Measurements from ENCODE around the gene FAM110A. TPM values are rescaled to one million over a fixed set of nuclear protein-coding genes. Genes with fewer than 3 reads are reported as not detected.
"Not testable (repeated sequence)": the region's sequence is repeated elsewhere in the genome, so short reads cannot be mapped to it uniquely, and the experiment has no call there.

Gene FAM110A
- total RNA-seq: 4.2 and 5.2 TPM in 2 replicates

DNA sequence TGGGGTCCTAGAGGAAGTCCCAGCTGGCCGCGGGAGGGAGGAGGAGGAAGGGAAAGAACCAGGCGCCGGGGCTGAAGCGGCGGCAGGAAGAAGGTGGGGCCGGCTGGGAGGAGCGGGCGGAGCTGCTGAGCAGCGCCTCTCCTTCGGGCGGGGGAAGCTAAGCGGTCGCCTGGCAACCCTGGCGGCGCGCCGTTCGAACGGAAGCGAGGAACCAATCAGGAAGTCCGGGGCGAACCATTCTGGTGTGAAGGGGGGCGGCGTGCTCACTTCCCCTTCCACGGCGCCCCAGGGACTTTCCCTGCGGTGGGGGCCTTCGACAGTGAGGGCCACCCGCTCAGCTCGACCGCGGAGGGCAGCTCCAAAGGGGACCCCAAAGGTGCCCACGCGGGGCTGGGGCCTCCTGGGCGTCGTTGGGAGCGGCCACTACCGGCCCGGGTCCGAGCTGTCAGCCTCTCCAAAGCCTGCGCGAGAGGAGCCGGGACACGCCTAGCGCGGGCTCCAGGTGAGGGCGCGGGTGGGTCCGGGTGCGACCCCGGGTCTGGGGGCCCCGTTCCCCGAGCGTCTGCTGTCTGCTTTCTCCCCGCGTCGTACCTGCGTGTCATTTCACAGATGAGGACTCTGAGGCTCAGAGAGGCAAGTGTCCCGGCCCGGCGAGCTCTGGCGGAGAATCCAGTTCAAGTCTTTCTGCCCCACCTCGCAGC, at the start of gene FAM110A:
TSS of gene FAM110A (plus strand) at position 266 of the 701 bp plus-strand sequence. CDS start 11,090 bp downstream, outside the sequence.
- peak within 1 kb of the TSS; percentile 91 for H3K4me3 ChIP-seq (ENCODE audit: low read depth, low read length)
- TF ChIP-seq, protein P1, sequence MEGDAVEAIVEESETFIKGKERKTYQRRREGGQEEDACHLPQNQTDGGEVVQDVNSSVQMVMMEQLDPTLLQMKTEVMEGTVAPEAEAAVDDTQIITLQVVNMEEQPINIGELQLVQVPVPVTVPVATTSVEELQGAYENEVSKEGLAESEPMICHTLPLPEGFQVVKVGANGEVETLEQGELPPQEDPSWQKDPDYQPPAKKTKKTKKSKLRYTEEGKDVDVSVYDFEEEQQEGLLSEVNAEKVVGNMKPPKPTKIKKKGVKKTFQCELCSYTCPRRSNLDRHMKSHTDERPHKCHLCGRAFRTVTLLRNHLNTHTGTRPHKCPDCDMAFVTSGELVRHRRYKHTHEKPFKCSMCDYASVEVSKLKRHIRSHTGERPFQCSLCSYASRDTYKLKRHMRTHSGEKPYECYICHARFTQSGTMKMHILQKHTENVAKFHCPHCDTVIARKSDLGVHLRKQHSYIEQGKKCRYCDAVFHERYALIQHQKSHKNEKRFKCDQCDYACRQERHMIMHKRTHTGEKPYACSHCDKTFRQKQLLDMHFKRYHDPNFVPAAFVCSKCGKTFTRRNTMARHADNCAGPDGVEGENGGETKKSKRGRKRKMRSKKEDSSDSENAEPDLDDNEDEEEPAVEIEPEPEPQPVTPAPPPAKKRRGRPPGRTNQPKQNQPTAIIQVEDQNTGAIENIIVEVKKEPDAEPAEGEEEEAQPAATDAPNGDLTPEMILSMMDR (IDR thresholded peaks at IDR 0.05; ENCODE audit: insufficient read depth, low read depth, low read length): no peak
- peak; percentile 94 for DNase-seq (ENCODE audit: low read depth)

DNA sequence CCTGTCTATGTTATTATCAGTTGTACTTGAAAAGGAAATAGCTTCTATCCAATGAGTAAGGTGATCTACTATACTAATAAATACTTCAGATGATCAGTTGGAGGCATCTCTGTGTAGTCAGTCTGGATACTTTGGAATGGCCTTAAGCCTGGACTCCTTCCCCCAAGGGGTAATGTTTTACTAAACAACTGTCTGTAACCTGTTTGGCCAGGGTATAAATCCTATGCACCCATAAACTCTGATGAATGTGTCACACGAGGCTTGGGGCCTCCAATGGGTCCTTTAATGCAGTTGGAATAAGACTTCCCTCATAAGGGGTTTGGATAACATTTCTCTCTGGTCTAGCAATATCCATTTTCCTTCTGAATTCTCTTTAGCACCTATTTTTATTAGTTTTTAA, 45.7 kb upstream of the FAM110A start:
- TF ChIP-seq, protein P1 (IDR thresholded peaks at IDR 0.05; ENCODE audit: insufficient read depth, low read depth, low read length): no peak

DNA sequence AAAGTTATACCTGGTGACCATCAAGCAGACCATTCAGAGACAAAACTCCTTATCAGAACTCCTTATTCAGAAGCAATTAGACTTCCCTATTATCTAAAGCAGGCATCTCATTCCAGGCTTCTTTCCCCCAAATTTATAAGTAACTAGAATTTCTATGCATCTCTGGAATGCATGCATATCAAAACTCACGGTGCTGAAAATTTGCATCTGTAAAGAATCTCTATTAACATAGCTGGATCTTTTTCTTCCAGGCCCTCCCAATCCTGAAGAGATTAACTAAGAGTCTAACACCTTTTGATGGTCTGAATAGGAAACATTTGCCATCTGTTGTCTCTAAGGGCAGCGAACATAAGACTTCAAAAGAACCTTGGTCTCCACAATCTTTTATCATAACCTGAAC, 42.5 kb upstream of the FAM110A start:
- TF ChIP-seq, protein P1 (IDR thresholded peaks at IDR 0.05; ENCODE audit: insufficient read depth, low read depth, low read length): no peak
- DNase-seq (ENCODE audit: low read depth): no peak
- no peak overlapping the region for H3K4me3 ChIP-seq (ENCODE audit: low read depth, low read length)

More for the DNA sequence above, 45.7 kb upstream of the FAM110A start:
- no peak for DNase-seq (ENCODE audit: low read depth)
- H3K4me3 ChIP-seq (ENCODE audit: low read depth, low read length): no peak overlapping the region

DNA sequence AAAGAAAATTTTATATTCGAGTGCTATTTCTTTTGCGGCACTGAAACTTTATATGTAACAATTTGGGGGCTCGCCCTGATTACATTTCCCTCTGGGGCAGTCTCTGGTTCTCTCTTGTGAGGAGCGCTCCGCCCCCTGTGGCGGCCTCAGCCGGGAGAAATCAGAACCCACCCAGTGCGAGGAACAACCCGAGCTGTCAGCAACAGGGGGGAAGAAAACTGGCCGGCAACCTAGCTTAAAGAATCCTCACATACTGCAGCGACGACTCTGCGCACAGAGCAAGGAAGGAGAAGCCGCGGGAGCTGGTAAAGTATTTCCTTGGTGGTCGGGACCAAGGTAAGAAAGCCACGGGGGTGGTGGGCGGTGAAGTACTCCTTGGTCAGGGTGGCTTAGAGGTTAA, 41.3 kb upstream of the FAM110A start:
- TF ChIP-seq, protein P1 (IDR thresholded peaks at IDR 0.05; ENCODE audit: insufficient read depth, low read depth, low read length): no peak
- no peak for DNase-seq (ENCODE audit: low read depth)
- H3K4me3 ChIP-seq (ENCODE audit: low read depth, low read length): no peak overlapping the region

DNA sequence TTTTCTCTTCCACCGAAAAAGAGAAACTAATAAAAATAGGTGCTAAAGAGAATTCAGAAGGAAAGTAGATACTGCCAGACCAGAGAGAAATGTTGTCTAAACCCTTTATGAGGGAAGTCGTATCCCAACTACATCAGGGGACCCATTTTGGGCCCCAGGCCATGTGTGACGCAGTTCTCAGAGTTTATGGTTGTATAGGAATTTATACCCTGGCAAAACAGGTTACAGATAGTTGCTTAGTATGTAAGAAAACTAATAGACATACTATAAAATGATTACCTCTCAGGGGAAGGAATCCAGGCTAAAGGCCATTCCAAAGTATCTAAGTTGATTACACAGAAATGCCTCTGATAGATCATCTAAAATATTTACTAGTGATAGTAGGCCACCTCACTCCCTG, 36.6 kb upstream of the FAM110A start:
- no peak overlapping the region for H3K4me3 ChIP-seq (ENCODE audit: low read depth, low read length)
- TF ChIP-seq, protein P1 (IDR thresholded peaks at IDR 0.05; ENCODE audit: insufficient read depth, low read depth, low read length): no peak
- DNase-seq (ENCODE audit: low read depth): no peak

DNA sequence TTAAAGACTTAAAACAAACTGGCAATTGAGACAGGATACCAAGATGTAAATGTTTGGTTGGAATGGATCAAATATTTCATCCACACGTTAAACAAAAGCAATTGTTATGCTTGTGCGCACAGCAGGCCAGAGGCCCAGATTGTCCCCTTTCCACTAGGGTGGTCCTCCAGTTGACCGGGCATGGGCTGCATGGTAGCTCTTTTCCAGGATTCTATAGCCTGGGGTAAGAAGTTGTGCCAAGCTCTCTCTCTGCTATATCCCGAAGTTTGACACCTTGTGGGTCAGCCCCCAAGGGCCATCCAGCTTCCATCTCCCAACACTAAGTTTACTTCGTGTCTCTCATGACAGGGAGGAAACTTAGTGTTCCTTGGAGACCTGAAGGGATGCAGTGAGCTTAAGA, 34.8 kb upstream of the FAM110A start:
- not testable (repeated sequence) for DNase-seq (ENCODE audit: low read depth); H3K4me3 ChIP-seq (ENCODE audit: low read depth, low read length)

DNA sequence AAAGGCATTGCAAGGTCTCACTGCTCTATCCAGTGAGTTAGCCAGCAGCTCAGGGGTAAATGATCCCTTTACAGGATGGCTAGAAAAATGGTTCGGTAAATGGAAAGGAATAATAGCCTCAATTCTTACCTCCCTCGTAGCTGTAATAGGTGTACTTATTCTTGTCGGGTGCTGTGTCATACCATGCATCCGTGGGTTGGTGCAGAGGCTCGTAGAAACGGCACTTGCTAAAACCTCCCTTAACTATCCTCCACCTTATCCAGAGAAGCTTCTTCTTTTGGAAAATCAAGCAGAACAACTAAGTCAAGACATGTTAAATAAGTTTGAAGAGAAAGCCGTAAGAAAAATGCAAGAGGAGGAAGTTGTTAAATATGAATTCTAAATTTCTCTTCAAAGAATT, 33.5 kb upstream of the FAM110A start:
- not testable (repeated sequence) for DNase-seq (ENCODE audit: low read depth)

DNA sequence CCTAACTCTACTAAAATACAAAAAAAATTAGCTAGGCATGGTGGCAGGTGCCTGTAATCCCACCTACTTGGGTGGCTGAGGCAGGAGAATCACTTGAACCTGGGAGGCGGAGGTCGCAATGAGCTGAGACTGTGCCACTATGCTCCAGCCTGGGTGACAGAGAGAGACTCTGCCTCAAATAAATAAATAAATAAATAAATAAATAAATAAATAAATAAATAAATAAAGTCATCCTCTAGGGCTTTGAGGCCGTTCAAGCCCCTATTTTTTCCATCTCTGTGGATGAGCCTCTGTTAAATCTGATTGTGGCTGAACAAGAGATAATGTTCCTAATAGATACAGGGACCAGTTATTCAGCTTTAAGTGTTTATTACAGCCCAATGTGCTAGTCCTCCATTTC, 31.8 kb upstream of the FAM110A start:
- no peak for DNase-seq (ENCODE audit: low read depth)
- TF ChIP-seq, protein P1 (IDR thresholded peaks at IDR 0.05; ENCODE audit: insufficient read depth, low read depth, low read length): no peak
- no peak overlapping the region for H3K4me3 ChIP-seq (ENCODE audit: low read depth, low read length)

More for the DNA sequence above, 33.5 kb upstream of the FAM110A start:
- H3K4me3 ChIP-seq (ENCODE audit: low read depth, low read length): not testable (repeated sequence)
